ENCODE data around the gene ATPAF2.

The ATPAF2 gene

GRCh38 chr17:18059283-18059682 lies 20.3 kb upstream of the ATPAF2 start:
- TF ChIP-seq, protein P1, sequence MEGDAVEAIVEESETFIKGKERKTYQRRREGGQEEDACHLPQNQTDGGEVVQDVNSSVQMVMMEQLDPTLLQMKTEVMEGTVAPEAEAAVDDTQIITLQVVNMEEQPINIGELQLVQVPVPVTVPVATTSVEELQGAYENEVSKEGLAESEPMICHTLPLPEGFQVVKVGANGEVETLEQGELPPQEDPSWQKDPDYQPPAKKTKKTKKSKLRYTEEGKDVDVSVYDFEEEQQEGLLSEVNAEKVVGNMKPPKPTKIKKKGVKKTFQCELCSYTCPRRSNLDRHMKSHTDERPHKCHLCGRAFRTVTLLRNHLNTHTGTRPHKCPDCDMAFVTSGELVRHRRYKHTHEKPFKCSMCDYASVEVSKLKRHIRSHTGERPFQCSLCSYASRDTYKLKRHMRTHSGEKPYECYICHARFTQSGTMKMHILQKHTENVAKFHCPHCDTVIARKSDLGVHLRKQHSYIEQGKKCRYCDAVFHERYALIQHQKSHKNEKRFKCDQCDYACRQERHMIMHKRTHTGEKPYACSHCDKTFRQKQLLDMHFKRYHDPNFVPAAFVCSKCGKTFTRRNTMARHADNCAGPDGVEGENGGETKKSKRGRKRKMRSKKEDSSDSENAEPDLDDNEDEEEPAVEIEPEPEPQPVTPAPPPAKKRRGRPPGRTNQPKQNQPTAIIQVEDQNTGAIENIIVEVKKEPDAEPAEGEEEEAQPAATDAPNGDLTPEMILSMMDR (IDR thresholded peaks at IDR 0.05; ENCODE audit: insufficient read depth, low read length, poor library complexity, severe bottlenecking): no peak
- TF ChIP-seq EZH2phosphoT487 (conservative IDR thresholded peaks at IDR 0.05; ENCODE audit: low read length): no peak

GRCh38 chr17:18056214-18056613 lies 17.2 kb upstream of the ATPAF2 start:
- no peaks in the 10 kb centered on the region for H3F3A ChIP-seq (ENCODE audit: insufficient read depth)
- H4K20me1 ChIP-seq (ENCODE audit: low read depth, low read length): no peaks in the 10 kb centered on the region
- no peak overlapping the region for H3K9ac ChIP-seq (ENCODE audit: low read length)
- H3K27ac ChIP-seq (ENCODE audit: low read depth, low read length): no peak overlapping the region
- H3K4me2 ChIP-seq (ENCODE audit: low read depth, low read length, poor library complexity, severe bottlenecking): no peak overlapping the region
- no peaks in the 10 kb centered on the region for H3K36me3 ChIP-seq (ENCODE audit: low read length)
- H3K9me3 ChIP-seq (ENCODE audit: insufficient read depth, low read length): no peaks in the 10 kb centered on the region
- H3K4me3 ChIP-seq (ENCODE audit: insufficient read depth, low read length, poor library complexity, severe bottlenecking): no peak overlapping the region
- no peaks in the 10 kb centered on the region for H3K79me2 ChIP-seq (ENCODE audit: insufficient read depth, low read length)
- H2AFZ ChIP-seq (ENCODE audit: low read depth, low read length, severe bottlenecking): no peak overlapping the region
- no peaks in the 10 kb centered on the region for H3K27me3 ChIP-seq (ENCODE audit: low read length)
- H3K9me2 ChIP-seq (replicated peaks; ENCODE audit: insufficient read depth, low read length): no peaks in the 10 kb centered on the region
- TF ChIP-seq, protein P1 (IDR thresholded peaks at IDR 0.05; ENCODE audit: insufficient read depth, low read length, poor library complexity, severe bottlenecking): no peak
- TF ChIP-seq EZH2phosphoT487 (conservative IDR thresholded peaks at IDR 0.05; ENCODE audit: low read length): no peak

More at GRCh38 chr17:18059283-18059682, 20.3 kb upstream of the ATPAF2 start:
- Histone ChIP-seq H2AFZ (ENCODE audit: low read depth, low read length, severe bottlenecking) (no peak overlapping the region), H3K9me2 (replicated peaks; ENCODE audit: insufficient read depth, low read length) (no peaks in the 10 kb centered on the region), H3K27me3 (ENCODE audit: low read length) (no peaks in the 10 kb centered on the region), H3F3A (ENCODE audit: insufficient read depth) (no peaks in the 10 kb centered on the region), H3K27ac (ENCODE audit: low read depth, low read length) (no peak overlapping the region), H4K20me1 (ENCODE audit: low read depth, low read length) (no peaks in the 10 kb centered on the region), H3K9ac (ENCODE audit: low read length) (no peak overlapping the region), H3K36me3 (ENCODE audit: low read length) (no peaks in the 10 kb centered on the region), H3K9me3 (ENCODE audit: insufficient read depth, low read length) (no peaks in the 10 kb centered on the region), H3K4me3 (ENCODE audit: insufficient read depth, low read length, poor library complexity, severe bottlenecking) (no peak overlapping the region), H3K79me2 (ENCODE audit: insufficient read depth, low read length) (no peaks in the 10 kb centered on the region), H3K4me2 (ENCODE audit: low read depth, low read length, poor library complexity, severe bottlenecking) (no peak overlapping the region)

DNA sequence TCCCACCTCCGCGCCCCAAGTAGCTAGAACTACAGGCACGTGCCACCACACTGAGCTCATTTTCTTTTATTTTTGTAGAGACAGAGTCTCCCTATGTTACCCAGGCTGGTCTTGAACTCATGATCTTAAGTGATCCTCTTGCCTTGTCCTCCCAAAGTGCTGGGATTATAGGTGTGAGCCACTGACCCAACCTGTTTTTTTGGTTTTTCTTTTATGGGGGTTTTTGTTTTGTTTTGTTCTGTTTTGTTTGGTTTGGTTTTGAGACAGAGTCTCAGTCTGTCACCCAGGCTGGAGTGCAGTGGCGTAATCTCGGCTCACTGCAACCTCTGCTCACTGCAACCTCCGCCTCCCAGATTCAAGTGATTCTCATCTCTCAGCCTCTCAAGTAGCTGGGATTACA lies 16.6 kb upstream of the ATPAF2 start:
- Histone ChIP-seq H3K9me2 (replicated peaks; ENCODE audit: insufficient read depth, low read length) (no peaks in the 10 kb centered on the region), H3K9ac (ENCODE audit: low read length) (no peak overlapping the region), H3K36me3 (ENCODE audit: low read length) (no peaks in the 10 kb centered on the region), H3K4me3 (ENCODE audit: insufficient read depth, low read length, poor library complexity, severe bottlenecking) (no peak overlapping the region), H3K79me2 (ENCODE audit: insufficient read depth, low read length) (no peaks in the 10 kb centered on the region), H3F3A (ENCODE audit: insufficient read depth) (no peaks in the 10 kb centered on the region), H3K9me3 (ENCODE audit: insufficient read depth, low read length) (no peaks in the 10 kb centered on the region), H2AFZ (ENCODE audit: low read depth, low read length, severe bottlenecking) (no peak overlapping the region), H3K27me3 (ENCODE audit: low read length) (no peaks in the 10 kb centered on the region), H3K4me2 (ENCODE audit: low read depth, low read length, poor library complexity, severe bottlenecking) (no peak overlapping the region), H3K27ac (ENCODE audit: low read depth, low read length) (no peak overlapping the region), H4K20me1 (ENCODE audit: low read depth, low read length) (no peaks in the 10 kb centered on the region)
- TF ChIP-seq EZH2phosphoT487 (conservative IDR thresholded peaks at IDR 0.05; ENCODE audit: low read length): no peak
- TF ChIP-seq, protein P1 (IDR thresholded peaks at IDR 0.05; ENCODE audit: insufficient read depth, low read length, poor library complexity, severe bottlenecking): no peak
